Bronchus fibroblast of lung (primary cell): ENCODE data around the gene CXCL16. TPM values are rescaled to one million over a fixed set of nuclear protein-coding genes. Genes with fewer than 3 reads are reported as not detected.

Source experiments
- total RNA-seq: library from RNA; depleted of rRNA; stranded (reverse); fragments of >200 nt; gene quantifications from 2 replicates; pipeline ENCODE4 v1.2.3, GENCODE V29; 2015

CXCL16 gene, protein sequence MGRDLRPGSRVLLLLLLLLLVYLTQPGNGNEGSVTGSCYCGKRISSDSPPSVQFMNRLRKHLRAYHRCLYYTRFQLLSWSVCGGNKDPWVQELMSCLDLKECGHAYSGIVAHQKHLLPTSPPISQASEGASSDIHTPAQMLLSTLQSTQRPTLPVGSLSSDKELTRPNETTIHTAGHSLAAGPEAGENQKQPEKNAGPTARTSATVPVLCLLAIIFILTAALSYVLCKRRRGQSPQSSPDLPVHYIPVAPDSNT
- total RNA-seq = 0.34 and 0.59 TPM in 2 replicates

DNA sequence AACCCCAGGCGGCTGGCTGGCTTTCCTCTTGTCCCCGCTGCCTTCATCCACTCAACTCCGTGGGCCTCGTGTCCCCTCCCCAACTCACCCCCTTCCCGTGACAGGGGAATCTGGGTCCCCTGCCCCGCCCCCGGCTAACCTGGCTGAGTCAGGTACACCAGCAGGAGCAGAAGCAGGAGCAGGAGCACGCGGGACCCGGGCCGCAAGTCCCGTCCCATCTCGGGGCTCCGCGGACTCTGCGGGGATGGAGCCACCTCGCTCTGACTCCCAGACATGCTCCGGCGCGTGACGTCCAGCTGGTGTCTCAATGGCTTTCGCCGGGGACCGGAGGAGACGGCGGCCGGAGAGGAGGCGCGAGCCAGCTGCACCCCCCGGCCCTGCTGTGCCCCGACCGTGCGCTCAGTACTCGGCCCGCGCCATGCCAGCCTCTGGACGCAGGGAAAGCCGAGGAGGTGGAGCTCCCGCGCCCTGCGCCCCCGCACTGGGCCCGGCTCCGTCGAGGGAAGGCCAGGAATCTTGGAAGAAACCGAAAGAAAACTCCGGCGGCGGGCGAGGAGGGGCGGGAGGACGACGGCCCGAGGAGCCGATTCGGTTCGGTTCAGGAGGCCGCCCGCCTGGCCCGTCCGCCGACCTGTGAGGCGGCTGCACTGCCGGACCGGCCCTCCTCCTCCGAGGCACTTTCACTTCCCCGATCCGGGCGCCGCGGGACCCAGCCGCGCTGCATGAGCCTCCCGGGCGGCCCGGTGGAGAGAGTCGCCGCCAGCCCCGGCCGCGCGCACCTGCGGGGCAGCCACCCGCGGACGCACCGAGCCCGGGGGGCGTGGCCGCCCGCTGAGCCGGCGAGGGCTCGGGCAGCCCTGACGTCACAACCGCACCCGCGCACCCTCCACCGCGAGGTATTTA lies at the start of gene CXCL16, which contains the start of gene ZMYND15:
Gene CXCL16 (minus strand): TSS at position 807 of the 903 bp plus-strand sequence. CDS start 589 bp downstream, at position 218.
Gene ZMYND15 (plus strand): TSS at position 712 of the 903 bp plus-strand sequence. CDS start 716 bp downstream, outside the sequence.

DNA sequence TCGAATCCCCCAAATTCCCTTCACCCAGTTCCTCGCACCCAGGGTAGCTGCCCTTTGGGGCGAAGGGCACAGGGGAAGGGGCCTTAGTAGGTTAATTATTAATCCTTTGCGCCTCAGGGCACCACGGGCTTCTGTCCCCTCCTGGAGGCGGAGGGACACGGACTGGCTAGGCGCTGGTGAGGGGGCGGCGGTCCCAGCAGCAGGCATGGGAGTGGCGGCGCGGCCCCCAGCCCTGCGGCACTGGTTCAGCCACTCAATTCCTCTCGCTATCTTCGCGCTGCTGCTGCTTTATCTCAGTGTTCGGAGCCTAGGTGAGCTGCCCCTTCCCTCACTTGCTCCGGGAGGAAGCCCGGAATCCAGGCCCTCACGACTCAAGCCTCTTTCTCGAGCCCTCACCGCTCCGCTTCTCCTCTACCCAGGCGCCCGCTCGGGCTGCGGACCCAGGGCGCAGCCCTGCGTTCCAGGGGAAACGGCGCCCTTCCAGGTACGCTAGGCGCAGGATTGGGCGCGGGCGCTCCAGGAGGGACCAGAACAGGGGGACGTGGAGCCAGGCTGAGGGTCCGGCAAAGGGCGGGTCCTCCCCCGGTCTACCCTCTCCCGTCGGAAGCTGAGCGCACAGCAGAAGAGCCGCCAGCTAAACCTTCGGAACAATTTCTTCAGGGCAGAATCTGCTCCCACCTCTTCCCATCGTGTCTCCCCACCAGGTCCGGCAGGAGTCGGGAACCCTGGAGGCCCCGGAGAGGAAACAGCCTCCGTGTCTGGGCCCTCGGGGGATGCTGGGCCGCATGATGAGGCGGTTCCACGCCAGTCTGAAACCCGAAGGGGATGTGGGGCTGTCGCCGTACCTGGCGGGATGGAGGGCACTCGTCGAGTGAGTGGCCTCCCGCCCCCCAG lies 49.3 kb upstream of the CXCL16 start, which contains the start of gene GLTPD2:
Gene GLTPD2 (plus strand): TSS at position 158 of the 894 bp plus-strand sequence. CDS start 48 bp downstream, at position 206.

DNA sequence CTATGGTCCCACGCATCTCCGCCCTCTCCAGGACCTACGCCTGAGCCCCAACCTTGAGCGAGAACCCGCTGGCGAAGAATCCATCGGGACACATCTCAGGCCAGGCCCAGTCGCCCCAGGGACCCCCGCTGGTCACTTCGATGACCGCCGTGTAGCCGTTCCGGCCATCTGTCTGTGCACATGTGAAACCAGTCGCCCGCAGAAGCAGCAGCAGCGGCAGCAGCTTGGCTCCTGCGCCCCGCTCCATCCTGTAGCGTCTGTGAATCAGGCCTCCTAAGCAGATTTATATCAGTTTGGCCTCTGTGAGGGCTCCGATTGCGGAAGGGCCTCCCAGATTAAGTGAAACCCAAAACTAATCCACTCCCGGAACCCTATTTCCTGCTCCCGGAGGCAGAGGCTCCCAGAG lies 46.4 kb upstream of the CXCL16 start, which contains the start of gene VMO1:
Gene VMO1 (minus strand): TSS at position 259 of the 406 bp plus-strand sequence. CDS start 12 bp downstream, at position 247.

DNA sequence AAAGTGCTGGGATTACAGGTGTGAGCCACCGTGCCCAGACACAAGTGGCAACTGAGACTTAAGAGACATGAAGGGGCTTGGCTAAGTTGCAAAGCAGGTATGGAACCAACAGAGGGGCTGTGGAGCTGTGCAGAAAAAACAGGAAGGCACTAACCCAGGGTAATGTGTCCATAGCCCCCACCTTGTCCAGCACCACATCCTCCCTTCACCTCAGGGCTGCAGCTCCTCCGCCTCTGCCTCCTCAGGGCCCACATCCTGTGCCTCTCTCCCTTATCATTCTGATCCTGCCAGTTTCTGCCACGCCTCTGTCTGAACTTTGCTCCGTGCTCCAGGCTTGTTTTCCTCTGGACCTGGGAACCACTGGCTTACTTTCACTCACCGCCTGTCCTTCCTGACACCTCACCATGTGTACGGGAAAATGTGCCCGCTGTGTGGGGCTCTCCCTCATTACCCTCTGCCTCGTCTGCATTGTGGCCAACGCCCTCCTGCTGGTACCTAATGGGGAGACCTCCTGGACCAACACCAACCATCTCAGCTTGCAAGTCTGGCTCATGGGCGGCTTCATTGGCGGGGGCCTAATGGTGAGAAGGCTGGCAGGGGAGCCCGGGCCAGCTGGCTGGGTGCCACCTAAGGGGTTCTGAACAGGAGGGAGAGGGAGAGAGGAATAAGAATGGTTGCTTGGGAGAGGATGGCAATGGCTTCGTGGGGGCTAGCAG lies 31.9 kb upstream of the CXCL16 start, which contains the start of gene TM4SF5:
Gene TM4SF5 (plus strand): TSS at position 368 of the 716 bp plus-strand sequence. CDS start 37 bp downstream, at position 405.

DNA sequence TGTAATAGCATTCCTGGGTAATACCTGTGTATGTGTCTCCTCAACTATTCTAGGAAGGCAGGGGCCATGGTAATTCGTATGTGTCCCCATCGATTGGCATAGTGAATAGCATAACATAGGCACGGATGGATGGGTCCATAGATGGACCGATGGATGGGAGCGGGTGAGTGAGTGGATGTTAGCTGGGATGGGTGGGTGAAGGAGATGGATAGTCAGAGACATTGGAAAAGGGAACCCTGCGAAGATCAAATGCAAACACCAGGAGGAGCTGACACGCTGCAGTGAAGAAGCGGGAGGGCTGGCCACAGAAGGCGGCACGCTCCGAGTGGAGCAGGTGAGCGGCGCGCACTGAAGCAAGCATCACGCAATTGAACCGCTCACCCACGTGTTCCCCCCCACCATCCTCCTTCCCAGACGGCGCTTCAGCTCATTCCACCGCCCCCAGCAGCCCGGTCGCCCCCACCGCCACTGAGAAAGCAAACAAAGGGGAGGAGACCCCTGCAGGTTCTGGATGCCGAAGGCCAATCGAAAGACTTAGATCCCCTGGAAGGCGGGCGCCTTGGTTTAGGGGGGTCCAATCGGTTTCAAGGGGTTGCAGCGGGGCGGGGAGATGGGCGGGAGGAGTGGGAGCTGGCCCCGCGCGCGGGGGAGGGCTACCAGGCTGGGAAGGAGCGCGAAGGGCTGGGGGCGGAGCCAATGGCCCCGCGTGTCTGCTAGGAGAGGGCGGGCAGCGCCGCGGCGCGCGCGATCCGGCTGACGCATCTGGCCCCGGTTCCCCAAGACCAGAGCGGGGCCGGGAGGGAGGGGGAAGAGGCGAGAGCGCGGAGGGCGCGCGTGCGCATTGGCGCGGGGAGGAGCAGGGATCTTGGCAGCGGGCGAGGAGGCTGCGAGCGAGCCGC lies 29.7 kb downstream of the CXCL16 start, which contains the start of gene ARRB2:
Gene ARRB2 (plus strand): TSS at position 839 of the 899 bp plus-strand sequence. CDS start 90 bp downstream, outside the sequence.

Other genes with a start within 250 kb of the CXCL16 start
- 0.15 TPM in 1 of 2 replicates, not detected in the other for gene SPNS2, start 241.0 kb downstream of the CXCL16 start, total RNA-seq
- gene MYBBP1A, start 184.5 kb downstream of the CXCL16 start, total RNA-seq = 66.6 and 68.1 TPM in 2 replicates
- gene GGT6, start 179.4 kb downstream of the CXCL16 start, total RNA-seq = not detected in 2 replicates
- 0.15 TPM in 1 of 2 replicates, not detected in the other for gene SMTNL2, start 155.4 kb downstream of the CXCL16 start, total RNA-seq
- not detected in 2 replicates for gene ALOX15, start 98.2 kb downstream of the CXCL16 start, total RNA-seq
- 25.7 and 35.5 TPM in 2 replicates for gene PELP1, start 35.8 kb downstream of the CXCL16 start, total RNA-seq
- 8.6 and 12.9 TPM in 2 replicates for gene ARRB2, start 29.3 kb downstream of the CXCL16 start, total RNA-seq
- 19.8 and 23.9 TPM in 2 replicates for gene MED11, start 8.5 kb downstream of the CXCL16 start, total RNA-seq
- not detected in 2 replicates for gene ZMYND15, start 95 bp downstream of the CXCL16 start, total RNA-seq
- not detected in 2 replicates for gene TM4SF5, start 32.0 kb upstream of the CXCL16 start, total RNA-seq
- gene VMO1, start 46.4 kb upstream of the CXCL16 start, total RNA-seq = 0.50 TPM in 1 of 2 replicates, not detected in the other
- gene GLTPD2, start 49.0 kb upstream of the CXCL16 start, total RNA-seq = not detected in 2 replicates
- gene PSMB6, start 56.2 kb upstream of the CXCL16 start, total RNA-seq = 280 and 286 TPM in 2 replicates
- gene PLD2, start 67.2 kb upstream of the CXCL16 start, total RNA-seq = 12.1 and 14.3 TPM in 2 replicates
- gene MINK1, start 93.4 kb upstream of the CXCL16 start, total RNA-seq = 13.8 and 14.5 TPM in 2 replicates
- gene C17orf107, start 159.6 kb upstream of the CXCL16 start, total RNA-seq = 2.5 and 4.0 TPM in 2 replicates
- gene CHRNE, start 163.2 kb upstream of the CXCL16 start, total RNA-seq = 0.74 and 1.2 TPM in 2 replicates
- not detected in 2 replicates for gene GP1BA, start 192.3 kb upstream of the CXCL16 start, total RNA-seq
- gene SLC25A11, start 200.1 kb upstream of the CXCL16 start, total RNA-seq = 66.7 and 77.0 TPM in 2 replicates
- gene RNF167, start 200.3 kb upstream of the CXCL16 start, total RNA-seq = 50.3 and 53.8 TPM in 2 replicates
- gene PFN1, start 208.6 kb upstream of the CXCL16 start, total RNA-seq = 2,381 and 2,852 TPM in 2 replicates
- 0.74 and 1.8 TPM in 2 replicates for gene ENO3, start 211.2 kb upstream of the CXCL16 start, total RNA-seq
- 59.6 and 59.9 TPM in 2 replicates for gene SPAG7, start 227.9 kb upstream of the CXCL16 start, total RNA-seq
- gene CAMTA2, start 247.7 kb upstream of the CXCL16 start, total RNA-seq = 18.7 and 20.3 TPM in 2 replicates